ENCODE results near the gene WHAMM.
"Not testable (repeated sequence)": the region's sequence is repeated elsewhere in the genome, so short reads cannot be mapped to it uniquely, and the experiment has no call there.

Gene WHAMM

DNA sequence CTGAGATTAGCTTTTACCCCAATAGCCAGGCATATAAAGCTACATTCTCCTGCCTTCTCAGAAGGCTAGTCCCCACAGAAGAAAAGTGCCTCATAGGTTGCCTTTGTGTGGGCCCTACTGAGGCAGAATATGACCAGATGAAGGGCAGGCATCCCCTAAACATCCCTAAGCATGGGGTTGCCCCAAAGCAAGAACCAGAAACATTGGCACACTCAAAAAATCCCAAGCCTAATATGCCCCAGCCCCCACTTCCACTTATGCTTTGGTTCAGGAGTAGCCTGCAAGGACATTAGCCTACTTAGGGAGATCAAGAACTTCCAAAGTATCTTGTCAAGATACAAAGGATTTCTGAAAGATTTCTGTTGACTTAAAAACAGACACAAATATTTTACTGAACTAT, 29.7 kb downstream of the WHAMM start:
- no peak for DNase-seq (ENCODE audit: low read depth)

GRCh38 chr15:82840166-82840565, 30.7 kb downstream of the WHAMM start:
- no peak for DNase-seq (ENCODE audit: low read depth)

DNA sequence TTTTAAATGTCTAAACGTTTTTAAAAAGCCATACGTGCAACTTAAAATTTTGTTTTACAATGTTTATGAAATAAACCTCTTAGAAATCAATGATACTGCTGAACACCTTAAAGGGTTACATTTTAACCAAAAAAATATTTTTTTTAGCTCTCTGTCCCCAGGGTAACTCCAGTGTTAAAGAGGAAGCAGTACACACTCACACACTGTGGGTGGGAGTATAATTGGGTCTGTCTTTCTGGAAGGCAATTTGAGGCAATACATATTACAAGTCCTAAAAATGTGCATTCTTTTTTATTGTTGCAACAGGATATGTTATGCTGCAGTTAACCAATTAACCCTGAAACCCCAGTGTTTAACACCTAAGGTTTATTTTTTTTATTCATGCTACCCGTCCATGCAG, 34.1 kb downstream of the WHAMM start:
- no peak for DNase-seq (ENCODE audit: low read depth)

- DNase-seq (ENCODE audit: low read depth), result no peak
Measured at GRCh38 chr15:82845686-82846085, 36.3 kb downstream of the WHAMM start.

DNA sequence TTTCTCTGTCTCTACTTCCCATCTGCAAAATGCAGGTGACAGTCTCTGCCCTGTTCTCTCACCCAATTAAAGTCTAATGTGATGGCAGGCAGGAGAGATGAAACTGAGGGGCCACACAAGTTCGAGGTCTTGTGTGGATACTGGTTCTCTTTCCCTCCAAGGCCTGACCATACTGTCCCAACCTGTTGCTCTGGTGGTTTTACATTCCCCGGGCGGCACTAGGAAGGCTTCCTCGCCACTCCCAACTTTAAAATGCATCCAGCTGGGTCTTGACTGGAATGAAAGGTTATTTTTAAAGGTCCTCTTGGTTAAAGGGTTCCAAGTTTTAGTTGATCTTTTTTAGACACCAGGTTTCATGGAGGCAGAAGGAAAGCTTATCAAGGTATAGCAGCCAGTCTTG, 37.2 kb downstream of the WHAMM start:
- no peak for DNase-seq (ENCODE audit: low read depth)

- no peak for DNase-seq (ENCODE audit: low read depth)
Measured at GRCh38 chr15:82847703-82848102, 38.3 kb downstream of the WHAMM start.

GRCh38 chr15:82848241-82848993, 39.0 kb downstream of the WHAMM start:
- no peak for DNase-seq (ENCODE audit: low read depth)

- no peak for DNase-seq (ENCODE audit: low read depth)
Measured at GRCh38 chr15:82849556-82850512, 40.4 kb downstream of the WHAMM start.

- DNase-seq (ENCODE audit: low read depth), result no peak
Measured at GRCh38 chr15:82850731-82851130, 41.3 kb downstream of the WHAMM start.

GRCh38 chr15:82851306-82851850, 42.0 kb downstream of the WHAMM start:
- DNase-seq (ENCODE audit: low read depth), result no peak

- DNase-seq (ENCODE audit: low read depth), result no peak
Measured at GRCh38 chr15:82851981-82852511, 42.6 kb downstream of the WHAMM start.

DNA sequence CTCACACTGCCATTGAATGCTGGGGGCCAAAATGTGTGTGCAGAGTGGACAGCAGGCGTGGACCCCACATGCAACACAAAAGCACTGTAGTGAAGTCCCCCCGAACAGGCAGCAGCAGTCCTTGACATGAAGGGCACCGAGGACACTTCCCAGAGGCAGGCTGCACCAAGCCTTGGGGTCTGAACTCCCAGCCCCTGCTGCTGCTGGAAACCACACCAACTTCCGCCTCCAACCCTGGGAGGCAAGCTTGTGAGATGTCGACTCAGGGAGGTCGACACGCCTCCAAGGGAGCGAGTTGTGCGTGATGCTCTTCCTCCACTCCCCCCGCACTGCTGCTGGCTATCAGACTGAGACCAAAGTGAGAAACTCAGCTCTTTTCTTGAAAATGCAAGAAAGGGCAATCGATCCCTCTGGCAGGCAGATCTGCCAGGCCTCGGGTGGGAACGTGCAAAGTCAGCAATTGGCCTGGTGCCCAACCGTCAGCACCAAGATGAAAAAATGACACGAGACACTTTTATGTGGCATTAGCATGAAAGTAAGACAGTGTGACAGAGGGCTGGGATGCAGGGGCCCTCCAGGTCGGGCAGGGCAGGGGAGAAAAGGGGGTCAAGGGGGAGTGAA, 43.6 kb downstream of the WHAMM start:
- DNase-seq (ENCODE audit: low read depth), result no peak

GRCh38 chr15:82854554-82854953, 45.1 kb downstream of the WHAMM start:
- DNase-seq (ENCODE audit: low read depth), result no peak

- no peak for DNase-seq (ENCODE audit: low read depth)
Measured at GRCh38 chr15:82855286-82856100, 46.1 kb downstream of the WHAMM start.

GRCh38 chr15:82856397-82857170, 47.2 kb downstream of the WHAMM start:
- DNase-seq (ENCODE audit: low read depth), result no peak

GRCh38 chr15:82858932-82859331, 49.5 kb downstream of the WHAMM start:
- DNase-seq (ENCODE audit: low read depth), result no peak

DNA sequence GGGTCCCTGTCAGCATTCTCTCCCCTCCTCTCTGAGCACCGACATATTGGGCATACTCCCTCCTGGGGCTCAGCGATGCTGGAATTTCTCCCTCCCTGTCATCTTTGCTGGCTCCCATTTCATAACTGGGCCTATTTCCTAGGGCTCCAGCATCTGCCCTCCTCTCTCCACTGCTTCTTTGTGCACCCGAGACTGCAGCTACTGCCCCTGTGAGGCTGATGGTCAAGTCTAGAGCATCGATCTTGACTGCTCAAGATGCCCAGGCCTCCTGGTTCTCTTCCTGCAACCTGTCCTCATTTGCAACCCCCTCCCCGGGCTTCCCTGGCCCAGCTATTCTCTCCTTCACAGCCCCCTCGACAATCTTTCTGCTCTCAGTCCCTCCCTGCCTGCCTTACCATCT, 53.5 kb downstream of the WHAMM start:
- no peak for DNase-seq (ENCODE audit: low read depth)

DNA sequence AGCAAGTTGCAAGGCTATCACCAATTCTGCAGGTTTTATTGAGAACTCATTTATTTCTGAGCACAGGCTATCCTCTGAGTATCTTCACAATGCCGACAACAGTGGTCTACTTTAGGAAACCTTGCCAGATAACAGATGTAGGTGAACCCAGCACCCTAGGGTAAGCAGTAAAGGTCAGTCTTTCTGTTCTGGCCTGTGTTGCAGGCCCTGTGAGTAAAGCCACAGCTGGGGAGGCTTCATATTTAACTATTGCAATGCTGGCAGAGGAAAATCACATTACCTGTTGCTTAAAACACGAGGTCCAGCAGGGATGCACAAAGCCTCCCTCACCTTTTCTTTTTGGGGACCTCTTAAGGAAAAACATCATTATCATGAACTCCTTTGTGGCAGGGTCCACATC, 55.5 kb downstream of the WHAMM start:
- no peak for DNase-seq (ENCODE audit: low read depth)

DNA sequence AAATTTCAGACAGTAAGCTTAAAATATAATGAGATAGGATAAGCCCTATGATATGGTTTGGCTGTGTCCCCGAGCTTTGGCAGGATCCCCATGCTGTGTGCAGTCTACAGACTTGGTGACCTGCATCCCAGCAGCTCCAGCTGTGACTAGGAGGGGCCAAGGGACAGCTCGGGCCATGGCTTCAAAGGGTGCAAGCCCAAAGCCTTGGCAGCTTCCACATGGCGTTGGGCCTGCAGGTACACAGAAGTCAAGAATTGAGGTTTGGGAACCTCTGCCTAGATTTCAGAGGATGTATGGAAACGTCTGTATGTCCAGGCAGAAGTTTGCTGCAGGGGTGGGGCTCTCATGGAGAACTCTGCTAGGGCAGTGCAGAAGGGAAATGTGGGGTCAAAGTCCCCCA, 56.2 kb downstream of the WHAMM start:
- DNase-seq (ENCODE audit: low read depth), result not testable (repeated sequence)

DNA sequence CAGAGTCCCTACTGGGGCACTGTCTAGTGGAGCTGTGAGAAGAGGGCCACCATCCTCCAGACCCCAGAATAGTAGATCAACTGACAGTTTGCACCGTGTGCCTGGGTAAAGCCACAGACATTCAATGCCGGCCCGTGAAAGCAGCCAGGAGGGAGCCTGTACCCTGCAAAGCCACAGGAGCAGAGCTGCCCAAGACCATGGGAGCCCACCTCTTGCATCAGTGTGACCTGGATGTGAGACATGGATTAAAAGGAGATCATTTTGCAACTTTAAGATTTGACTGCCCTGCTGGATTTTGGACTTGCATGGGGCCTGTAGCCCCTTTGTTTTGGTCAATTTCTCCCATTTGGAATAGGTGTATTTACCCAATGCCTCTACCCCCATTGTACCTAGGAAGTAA, 56.6 kb downstream of the WHAMM start:
- DNase-seq (ENCODE audit: low read depth), result not testable (repeated sequence)

Measured in stimulated activated CD8-positive, alpha-beta memory T cell treated with anti-CD3 and anti-CD28 coated beads, Interleukin-15, amount 100 ng/mL, for 24 hours (primary cell).